ENCODE measurements around the gene KNDC1.

DNA sequence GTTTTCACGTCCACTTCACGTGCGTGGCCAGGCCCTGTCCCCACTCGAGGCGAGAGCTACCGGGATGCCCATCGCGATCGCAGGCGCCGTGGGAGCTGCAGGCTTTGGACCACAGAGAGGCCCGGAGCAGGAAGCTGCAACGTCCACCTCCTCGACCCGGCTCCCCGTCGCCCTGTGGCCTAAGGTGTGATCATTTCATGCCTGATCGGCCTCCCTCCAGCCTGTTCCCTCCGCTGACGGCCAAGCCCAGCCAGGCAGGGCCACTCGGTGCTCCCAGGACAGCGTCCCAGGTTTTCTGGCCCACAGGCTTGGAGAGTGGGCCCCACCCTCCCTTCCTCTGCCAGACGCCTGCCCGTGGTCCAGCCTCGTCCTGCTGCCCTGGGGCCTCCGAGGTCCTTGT, 19.6 kb downstream of the KNDC1 start:
- TF ChIP-seq EZH2 (IDR thresholded peaks at IDR 0.05; ENCODE audit: low read length): no peak
- TF ChIP-seq, protein P1, sequence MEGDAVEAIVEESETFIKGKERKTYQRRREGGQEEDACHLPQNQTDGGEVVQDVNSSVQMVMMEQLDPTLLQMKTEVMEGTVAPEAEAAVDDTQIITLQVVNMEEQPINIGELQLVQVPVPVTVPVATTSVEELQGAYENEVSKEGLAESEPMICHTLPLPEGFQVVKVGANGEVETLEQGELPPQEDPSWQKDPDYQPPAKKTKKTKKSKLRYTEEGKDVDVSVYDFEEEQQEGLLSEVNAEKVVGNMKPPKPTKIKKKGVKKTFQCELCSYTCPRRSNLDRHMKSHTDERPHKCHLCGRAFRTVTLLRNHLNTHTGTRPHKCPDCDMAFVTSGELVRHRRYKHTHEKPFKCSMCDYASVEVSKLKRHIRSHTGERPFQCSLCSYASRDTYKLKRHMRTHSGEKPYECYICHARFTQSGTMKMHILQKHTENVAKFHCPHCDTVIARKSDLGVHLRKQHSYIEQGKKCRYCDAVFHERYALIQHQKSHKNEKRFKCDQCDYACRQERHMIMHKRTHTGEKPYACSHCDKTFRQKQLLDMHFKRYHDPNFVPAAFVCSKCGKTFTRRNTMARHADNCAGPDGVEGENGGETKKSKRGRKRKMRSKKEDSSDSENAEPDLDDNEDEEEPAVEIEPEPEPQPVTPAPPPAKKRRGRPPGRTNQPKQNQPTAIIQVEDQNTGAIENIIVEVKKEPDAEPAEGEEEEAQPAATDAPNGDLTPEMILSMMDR (optimal IDR thresholded peaks at IDR 0.05 in 1 of 3, IDR thresholded peaks at IDR 0.05 in 1 of 3, conservative IDR thresholded peaks at IDR 0.05 in 1 of 3; ENCODE audit: extremely low read depth in 1 of 3, insufficient read depth in 2 of 3, low read length in 3 of 3): no peak
